NCI-H2196 (cell line): ENCODE data around the gene TBC1D2B.

ENCODE experiments used
- DNase-seq: peaks from one replicate; lab custom pipeline; 2025; ENCODE audit not compliant: unreplicated experiment; lab: John Stamatoyannopoulos, UW

TBC1D2B gene

DNA sequence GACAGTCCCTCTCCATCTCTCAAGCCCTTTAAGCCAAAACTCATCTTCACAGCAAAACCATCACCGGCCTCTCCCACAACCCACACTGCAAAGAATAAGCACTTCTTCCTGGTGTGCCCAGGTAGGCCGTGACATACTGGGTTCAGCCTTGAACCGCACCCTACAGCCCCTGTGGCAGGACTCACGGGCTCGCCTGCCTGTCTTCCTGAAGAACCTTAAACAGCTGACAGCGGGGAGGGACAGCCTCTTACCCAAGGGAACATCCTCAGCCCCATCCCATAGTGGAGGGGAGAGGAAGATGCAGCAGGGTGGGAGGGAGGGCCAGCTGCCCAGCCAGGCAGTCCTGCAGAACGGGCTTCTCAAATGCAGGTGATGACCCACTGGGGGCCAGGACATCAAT is 40.2 kb downstream of the TBC1D2B start:
- DNase-seq, result no peak

DNA sequence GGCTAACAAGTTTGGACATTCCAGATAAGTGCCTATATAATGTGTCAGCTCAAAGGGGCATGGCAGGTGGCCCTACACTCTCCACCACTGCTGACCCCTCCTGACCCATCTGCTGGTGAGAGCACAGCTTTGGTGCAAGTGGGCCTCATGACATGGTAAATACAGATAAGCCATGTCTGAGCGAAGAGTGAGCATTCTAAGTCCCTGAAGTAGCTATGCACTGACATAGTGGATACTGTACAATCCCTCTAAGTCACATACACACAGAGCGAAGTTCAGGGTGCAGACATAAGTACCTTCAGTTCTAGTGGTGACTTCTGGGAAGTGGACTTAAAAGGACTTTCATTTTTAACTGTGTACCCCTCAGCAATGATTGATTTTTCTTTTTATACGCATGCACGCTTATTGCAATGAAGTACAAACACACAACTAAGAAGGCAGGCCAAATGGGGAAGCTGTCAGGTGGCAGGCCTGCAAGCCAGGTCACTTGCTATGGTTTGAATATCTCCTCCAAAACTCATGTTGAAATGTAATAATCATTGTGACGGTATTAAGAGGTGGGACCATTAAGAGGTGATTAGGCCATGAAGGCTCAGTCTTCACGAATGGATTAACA is 41.5 kb downstream of the TBC1D2B start:
- DNase-seq, result no peak

DNA sequence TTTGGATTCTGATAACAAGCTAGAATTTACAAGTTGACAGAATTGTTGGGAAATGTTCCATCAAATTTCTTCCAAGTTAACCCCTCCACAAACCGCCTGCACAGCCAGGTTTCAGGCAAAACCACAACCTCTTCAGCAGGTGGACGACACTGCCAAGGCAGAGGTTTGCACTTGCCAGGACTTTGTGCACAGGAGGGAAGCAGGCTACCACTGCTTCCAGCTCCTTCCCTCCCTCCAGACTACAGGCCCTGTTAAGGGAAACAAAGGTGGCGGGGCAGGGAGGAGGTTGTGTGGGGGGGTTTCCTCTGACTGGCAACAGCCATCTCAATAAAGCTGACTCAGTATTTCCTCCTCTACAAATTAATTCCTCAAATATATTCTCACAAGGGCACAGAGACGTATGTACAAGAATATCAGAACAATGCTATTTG is 42.2 kb downstream of the TBC1D2B start:
- peak; percentile 0 for DNase-seq

DNA sequence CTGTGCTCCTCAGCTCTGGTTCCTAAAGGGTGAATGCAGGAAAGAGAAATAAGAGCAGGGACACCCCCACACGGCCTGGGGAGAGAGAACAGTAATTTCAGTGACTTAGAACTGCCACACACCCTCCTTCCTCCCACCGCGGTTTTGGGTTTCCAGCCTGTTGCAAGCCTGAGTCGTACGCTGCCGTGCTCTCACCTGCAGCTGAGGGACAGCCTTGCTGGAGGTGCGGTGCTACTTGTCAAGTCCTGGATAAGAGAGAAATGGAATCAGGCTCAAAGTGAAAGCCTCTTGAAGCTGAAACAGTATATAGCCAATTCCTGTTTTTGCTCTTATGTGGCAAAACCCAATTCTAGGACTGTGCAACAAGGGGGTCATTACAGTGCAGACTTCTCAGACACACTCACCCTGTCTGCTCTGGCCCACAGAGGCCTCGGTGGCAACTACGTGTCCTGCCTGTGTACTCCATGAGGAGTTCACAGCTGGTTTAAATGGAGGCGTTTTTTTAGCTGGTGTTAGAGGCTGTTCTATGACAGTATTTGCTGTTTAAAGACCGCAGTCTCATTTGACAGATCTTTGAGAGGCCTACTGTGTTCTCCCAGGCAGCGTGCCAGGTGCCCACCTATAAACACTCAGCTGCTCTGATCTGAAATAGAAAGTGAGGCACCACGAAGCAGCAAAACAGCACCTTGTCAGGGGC is 42.9 kb downstream of the TBC1D2B start:
- DNase-seq, result peak; percentile 17

DNA sequence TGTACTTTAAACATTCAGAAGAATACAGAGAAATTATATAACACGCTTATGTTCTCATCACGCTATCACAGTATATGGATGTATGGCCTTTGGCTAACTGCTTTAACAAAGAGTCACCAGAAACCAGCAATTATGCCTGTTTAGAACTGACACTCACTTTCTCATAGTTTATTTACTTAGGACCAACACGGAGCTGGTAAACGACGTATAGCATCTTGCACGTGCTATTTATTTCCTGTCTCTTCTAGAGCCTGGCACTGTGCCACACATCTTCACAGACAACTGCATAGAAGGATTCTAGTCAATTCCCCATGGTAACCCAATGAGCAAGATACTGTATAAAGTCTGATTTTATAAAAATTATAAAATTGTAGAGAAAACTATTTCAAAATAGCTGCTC is 43.6 kb downstream of the TBC1D2B start:
- DNase-seq, result no peak

DNA sequence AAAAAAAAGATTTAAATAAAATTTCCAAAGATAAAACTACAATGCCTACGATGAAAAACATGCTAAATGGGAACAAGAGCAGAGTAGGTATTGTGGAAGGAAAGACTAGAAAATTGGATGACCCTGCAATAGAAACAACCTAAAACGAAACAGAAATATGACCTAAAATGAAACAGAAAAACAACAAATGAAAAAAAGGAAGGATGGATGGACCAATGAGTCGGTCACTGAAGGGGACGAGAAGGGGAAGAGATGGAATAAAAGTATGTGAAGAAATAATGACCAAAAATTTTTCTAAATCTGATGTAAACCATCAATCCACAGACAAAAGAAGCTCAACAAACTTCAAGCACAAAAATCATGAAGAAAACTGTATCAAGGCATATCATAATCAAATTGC is 44.8 kb downstream of the TBC1D2B start:
- DNase-seq, result no peak

DNA sequence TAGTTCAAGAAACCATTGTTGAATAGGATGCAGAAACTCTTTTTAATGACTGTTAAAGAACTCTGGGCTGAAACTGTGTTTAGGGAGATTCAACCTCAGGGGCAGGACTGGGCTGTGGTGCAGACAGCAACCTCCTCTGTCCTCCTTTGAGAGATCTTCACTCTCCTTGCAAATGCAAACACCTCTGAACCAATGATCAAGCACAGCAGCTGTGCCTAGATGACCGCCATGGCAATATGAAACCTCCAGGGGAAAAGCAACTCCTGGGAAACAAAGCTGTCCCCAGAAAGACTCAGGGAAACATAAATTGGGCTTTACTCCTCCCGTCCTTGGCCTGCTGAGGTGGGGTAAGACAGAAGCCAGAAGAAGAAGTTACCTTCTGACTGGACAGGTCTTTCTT is 52.6 kb downstream of the TBC1D2B start:
- no peak for DNase-seq

DNA sequence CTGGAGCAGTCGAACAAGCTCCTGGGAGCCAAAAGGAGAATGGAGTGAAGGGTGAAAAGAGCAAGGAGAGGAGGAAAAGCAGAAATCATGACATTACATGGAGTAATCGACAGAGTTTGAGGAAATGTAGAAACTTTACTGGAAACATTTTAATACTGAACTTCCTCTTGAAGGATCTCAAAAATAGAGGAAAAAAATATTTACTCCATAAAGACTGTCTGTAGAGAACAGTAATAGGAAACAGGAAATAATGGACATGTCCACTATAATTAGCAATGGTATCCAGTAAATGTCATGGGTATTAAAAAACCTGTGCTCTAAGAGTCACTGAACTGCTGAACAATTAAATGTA is 53.0 kb downstream of the TBC1D2B start:
- no peak for DNase-seq

DNA sequence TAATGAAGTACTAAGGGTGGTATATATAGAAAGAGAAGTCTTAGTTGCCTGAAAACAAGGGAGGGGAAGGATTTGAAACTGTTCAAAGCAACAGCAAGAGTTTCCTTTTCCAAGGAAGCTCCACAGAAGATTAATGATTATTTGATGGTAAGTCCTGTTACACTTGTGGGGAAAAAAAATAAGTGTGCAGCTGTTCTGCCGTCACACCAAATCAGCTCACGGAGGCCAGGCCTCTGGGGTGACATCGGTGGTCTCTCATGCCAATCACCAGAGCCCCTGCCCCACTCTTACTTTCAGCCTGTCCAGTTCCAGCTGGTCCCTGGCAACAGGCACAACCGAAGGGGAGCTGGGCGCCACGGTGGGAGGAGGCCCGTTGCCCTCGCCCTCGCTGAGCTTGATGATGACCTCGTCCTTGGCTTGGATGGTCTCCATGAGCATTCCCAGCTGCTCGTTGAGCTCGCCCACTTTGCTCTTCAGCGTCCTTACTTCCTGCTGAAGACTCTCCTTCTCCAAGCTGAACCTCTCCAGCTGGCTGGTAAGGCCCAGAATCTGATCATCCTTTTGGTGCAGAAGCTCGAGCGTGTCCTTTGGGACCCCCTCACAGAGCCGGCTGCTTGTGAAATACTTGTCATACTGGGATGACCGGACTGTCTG is 53.5 kb downstream of the TBC1D2B start:
- DNase-seq, result peak; percentile 19

DNA sequence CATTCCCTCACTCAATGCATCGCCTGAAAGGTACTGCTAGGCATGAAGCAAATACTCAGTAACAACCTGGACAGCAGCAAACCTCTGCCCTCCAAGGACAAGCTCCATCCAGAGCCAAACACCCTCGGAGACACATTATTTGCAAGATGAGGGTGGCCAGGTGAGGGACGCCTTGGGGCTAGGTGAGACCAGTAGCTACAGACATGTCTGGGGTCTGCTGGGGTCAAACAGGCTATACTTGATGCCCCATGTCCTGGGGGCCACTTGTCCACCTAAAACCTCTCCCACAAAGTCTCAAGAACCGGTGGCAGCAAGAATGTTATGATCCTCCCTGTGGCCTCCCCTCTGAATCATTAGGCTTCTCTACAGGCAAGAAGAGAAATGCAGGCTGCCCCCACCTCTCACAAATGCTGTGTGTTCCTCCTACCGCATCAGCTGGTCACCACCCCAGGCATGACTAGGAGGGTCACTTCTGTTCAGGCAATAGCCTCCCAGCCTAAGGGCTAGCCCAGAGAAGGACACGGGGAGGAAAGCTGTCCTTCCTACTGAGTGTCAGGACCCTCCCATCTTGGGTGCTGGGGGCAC is 54.3 kb downstream of the TBC1D2B start:
- DNase-seq, result no peak

DNA sequence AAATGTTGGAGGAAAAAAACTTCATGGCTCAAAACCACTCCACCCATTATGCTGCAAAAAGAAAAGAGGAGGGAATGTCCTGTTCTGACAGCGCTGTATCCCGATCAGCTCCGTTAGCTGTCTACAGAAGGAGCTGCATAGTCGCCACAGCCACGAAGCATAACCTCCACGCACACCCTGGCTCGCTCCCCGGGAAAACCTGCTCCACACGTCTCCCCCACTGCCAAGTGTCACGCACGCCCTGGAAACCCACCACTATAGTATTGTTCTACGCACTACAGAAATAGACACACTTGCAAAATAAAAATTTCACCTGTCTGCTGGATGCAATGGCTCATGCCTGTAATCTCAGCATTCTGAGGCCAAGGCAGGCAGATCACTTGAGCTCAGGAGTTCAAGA is 55.8 kb downstream of the TBC1D2B start:
- DNase-seq, result no peak

DNA sequence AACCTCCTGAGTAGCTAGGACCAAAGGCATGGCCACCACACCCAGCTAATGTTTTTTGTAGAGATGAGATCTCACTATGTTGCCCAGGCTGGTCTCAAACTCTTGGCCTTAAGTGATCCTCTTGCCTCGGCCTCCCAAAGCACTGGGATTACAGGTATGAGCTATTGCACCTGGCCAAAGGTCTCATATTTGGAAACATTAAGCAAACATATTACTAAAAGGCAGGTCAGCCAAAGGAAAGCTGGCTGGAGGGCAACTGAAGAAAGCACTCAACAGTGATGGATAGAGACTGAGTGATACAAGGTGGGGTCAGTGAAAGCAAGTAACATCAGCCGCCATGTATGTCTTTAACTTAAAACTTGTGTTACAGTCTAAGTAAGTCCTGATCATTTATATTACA is 57.5 kb downstream of the TBC1D2B start:
- no peak for DNase-seq

DNA sequence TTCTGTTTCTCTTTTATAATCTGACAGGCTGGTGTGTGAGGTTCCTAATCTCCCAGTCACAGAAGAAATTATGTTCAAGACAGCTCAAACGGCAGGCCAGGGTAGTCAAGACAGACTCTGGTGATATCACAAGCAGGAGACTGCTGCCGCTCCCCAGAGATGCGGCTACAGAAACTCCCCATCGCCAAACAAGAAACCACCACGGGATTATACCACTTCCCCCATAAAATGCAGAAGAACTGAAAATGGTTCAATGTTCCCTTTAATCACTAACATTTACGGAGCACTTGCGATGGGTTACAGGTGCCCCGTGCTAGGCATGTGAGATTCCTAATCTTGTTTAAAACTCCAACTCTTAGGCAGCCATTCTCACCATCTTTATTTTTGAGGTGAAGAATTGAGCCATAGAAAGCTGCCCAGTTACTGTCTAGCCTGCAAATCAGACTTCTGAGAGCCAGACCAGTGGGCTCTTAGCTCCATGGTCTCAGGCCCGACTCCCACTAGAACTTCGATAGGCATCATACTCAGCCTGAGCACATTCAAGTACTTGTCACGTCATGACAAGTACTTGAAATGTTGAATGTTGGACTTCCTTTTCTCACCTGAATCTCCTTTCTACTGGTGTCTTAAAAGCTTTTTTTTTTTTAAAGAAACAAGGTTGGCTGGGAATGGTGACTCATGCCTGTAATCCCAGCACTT is 58.4 kb downstream of the TBC1D2B start:
- DNase-seq, result no peak

DNA sequence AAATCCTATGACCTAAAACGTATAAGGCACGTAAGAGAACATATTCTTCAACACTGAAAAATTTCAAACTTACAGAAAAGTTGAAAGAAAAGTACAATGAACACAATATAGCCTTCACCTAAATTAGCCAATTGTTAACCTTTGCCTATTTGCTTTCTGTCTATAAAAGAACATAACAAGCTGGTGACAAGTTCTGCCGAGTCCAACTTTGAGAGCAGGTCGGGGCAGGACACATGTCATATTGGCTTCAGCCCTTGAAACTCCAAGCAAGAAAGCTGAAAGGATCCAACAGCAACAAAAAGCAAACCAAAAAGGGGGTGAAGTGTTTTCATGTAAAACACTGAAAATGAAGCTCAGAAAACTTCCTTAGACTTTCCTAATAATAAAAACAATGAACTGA is 59.1 kb downstream of the TBC1D2B start:
- DNase-seq, result no peak

DNA sequence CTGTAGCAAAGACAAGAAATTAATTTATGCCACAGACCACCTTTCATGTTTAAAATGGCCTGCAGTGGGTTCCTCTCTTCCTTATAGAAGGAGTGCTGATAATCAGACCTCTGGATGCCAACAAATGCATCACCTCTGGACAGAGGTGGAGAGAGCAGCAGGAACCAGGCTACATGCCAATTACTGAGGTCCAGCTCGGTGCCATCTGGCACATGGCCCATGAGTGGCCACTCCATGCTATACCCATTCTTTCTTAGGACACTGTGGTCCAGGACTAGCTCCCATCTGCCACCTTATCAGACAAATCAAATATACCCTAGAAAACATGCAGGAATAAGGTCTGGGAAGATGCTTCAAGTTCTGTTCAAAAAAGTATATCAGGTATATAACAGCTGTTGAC is 60.7 kb downstream of the TBC1D2B start:
- DNase-seq, result peak; percentile 2

DNA sequence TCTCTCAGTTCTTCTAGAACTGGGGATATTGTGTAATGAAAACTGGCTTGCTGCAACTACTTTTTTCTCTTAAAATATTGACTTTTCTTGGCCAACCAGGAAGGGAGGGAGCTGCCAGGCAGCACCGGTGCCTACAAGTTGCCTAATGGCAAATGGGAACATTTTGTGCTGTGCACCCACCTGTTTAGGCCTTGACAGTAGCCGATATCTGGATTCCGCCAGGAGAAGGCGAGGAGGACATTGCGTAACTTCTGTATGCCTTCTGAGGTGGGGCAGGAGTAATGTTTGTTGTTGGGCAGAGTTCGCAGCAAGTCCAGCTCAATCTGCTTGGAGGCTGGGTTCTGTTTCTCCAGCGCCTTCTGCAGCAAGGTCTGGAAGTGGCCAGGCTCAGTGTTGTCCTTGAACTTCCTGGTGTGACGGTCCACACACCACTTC is 64.9 kb downstream of the TBC1D2B start:
- DNase-seq, result no peak

DNA sequence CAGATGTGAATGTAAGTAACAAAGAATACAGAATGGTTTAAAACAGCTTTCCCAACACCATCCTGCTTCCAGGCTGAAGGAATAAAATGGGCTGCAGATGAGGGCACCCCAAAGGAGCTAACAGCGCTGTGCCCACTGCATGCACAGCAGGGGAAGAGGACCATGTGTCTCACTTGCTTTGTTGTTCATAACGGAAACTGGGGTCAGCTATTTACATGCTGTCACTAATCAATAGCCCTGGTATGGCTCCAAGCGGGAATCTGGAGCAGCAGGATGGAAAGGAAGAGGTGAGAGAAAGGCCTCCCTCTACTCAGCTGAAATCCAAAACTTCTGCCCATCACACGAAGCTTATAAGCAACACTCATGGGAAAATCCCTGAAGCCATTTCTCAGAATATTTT is 67.4 kb downstream of the TBC1D2B start:
- no peak for DNase-seq

DNA sequence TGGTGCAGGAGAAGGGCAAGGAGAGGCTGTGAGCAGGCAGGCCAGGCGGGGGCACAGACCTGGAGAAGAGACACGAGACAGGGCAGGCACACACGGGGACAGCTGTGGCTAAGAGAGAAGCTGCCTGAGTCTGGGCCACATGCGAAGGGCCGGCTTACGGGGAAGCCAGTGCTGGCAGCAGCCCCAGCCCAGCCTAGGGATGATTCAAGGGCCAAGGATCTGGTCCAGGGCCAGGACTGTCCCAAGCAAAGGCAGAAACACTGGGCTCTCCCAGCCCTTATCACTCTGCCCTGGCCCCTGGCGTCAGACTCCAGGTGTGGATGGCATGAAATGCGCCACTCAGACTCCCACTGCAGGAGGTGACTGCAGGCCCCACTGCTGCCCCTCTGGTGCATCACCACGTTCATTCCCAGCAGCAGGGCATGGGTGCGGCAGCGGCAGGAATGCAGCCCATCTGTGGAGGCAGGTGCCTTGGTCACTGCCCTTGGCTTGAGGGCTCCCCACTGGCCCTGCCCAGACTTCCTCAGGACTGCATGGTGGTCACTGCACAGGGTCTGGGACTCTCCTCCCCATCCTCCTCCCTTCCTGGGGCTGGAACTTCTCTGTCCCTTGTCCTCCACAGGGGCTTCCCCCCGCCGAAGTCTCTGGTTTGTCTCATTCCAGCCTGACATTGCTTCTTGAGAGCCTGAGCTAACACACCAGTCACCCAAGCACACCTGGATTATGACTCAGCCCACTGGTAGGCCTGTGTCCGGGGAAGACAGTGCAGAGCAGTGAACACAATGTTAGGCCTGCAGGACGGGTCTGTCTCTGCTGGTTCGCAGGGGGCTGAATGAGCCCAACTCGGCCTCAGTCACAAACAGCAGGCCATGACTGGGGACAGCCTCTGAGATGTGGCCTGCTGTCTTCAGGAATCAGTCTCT is 69.3 kb downstream of the TBC1D2B start:
- no peak for DNase-seq

DNA sequence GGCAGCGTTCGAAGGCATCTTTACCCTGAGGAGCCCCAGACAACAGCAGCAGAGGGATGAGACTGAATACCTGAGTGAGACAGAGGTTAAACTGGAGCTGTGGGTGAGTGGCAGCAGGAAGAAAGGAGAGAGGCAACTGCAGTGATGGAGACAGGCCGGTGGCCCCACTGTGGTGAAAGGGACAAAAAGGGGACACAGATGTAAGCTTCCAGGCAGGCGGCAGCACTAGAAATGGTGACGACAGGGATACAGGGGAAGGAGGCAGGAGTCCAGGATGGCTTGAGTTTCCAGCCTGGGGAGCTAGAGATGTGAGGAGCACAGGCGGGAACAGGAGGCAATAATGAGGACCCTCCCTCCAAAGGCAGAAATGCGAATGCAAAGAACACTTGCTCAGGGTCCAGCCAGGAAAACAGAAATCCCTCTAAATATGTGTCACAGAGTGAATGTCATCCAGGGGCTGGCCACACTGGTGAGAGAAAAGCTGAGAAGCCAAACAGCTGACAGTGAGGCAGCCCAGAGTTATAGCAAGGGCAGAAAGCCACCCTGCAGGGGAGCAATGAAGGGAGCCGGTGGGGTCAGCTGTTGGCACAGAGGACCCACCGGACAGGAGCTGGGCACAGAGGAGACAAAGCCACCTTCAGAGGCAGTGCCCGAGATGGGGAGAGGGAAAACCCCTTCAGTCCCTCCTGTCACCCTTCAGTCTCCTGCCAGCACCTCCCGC is 70.1 kb downstream of the TBC1D2B start:
- no peak for DNase-seq
